ENCODE data around the gene SUMO2. TPM values are rescaled to one million over a fixed set of nuclear protein-coding genes. Genes with fewer than 3 reads are reported as not detected.

SUMO2 gene
- total and polyA plus RNA-seq, 2 of the 13 experiments (the other 11 are each of a cell fraction or from before 2014, with no cell fraction given) = 337 to 553 TPM

GRCh38 chr17:75131278-75132017, 51.3 kb downstream of the SUMO2 start, which contains the start of gene NT5C (continued):
- peak; percentile 98 to 100 for TF ChIP-seq HMGXB4 (CRISPR knock-in tag; IDR thresholded peaks at IDR 0.05; ENCODE audit: borderline replicate concordance in 1 of 2, low read depth in 1 of 2)
- TF ChIP-seq ZSCAN5A (CRISPR knock-in tag; IDR thresholded peaks at IDR 0.05; ENCODE audit: borderline replicate concordance) = no peak; the same call in 1 of the 2 replicates
- TF ChIP-seq ZNF232 (CRISPR knock-in tag; IDR thresholded peaks at IDR 0.05; ENCODE audit: borderline replicate concordance) = no peak; the same call in 1 of the 2 replicates
- no peak for TF ChIP-seq CREB1 (IDR thresholded peaks at IDR 0.05)
- no peak for TF ChIP-seq CREB1 (CRISPR knock-in tag; IDR thresholded peaks at IDR 0.05)
- TF ChIP-seq TBX3 (IDR thresholded peaks at IDR 0.05; ENCODE audit: borderline replicate concordance) = no peak
- no peak for TF ChIP-seq TEF (CRISPR knock-in tag; IDR thresholded peaks at IDR 0.05)
- TF ChIP-seq TRAFD1 (CRISPR knock-in tag; IDR thresholded peaks at IDR 0.05; ENCODE audit: borderline replicate concordance) = no peak
- TF ChIP-seq ZNF317 (CRISPR knock-in tag; IDR thresholded peaks at IDR 0.05) = peak; percentile 46
- TF ChIP-seq FLYWCH1 (CRISPR knock-in tag; IDR thresholded peaks at IDR 0.05) = no peak
- TF ChIP-seq ZNF790 (CRISPR knock-in tag; IDR thresholded peaks at IDR 0.05; ENCODE audit: borderline replicate concordance) = no peak
- no peak for TF ChIP-seq RFX3 (CRISPR knock-in tag; IDR thresholded peaks at IDR 0.05)
- TF ChIP-seq ZBTB46 (CRISPR knock-in tag; IDR thresholded peaks at IDR 0.05; ENCODE audit: borderline replicate concordance) = peak; percentile 93; the same call in 1 of the 2 replicates
- no peak for TF ChIP-seq JUNB (CRISPR knock-in tag; IDR thresholded peaks at IDR 0.05; ENCODE audit: borderline replicate concordance)
- peak; percentile 20; the same call in 1 of the 2 replicates for TF ChIP-seq ZBTB26 (CRISPR knock-in tag; IDR thresholded peaks at IDR 0.05; ENCODE audit: borderline replicate concordance)
- TF ChIP-seq NFE2L1 (CRISPR knock-in tag; IDR thresholded peaks at IDR 0.05; ENCODE audit: borderline replicate concordance) = no peak
- TF ChIP-seq ZNF878 (CRISPR knock-in tag; IDR thresholded peaks at IDR 0.05) = no peak; the same call in 1 of the 2 replicates
- no peak for TF ChIP-seq MED8 (CRISPR knock-in tag; IDR thresholded peaks at IDR 0.05; ENCODE audit: insufficient replicate concordance)

Data from HepG2 (cell line).